Cardiac fibroblast (primary cell): Measurements from ENCODE around the gene SLC39A11.

Experiments
- DNase-seq, 2 donors: peaks; one replicate each; pipeline versions ENCODE4 v3.0.0 to v3.0.0-alpha.2; 2010; ENCODE audit warnings: low read depth in 2 of 2
- H3K4me3 ChIP-seq, 2 donors: replicated peaks in 1 of 2; 1 replicate in 1 of 2; 2 replicates in 1 of 2; pipeline ENCODE4 v1.5.1; 2011; ENCODE audit warnings: low read depth in 2 of 2, low read length in 2 of 2, mild to moderate bottlenecking in 2 of 2, moderate library complexity in 1 of 2
- CTCF ChIP-seq: IDR thresholded peaks from one replicate; pipeline ENCODE4 v1.5.1; 2011; ENCODE audit warnings: low read depth, mild to moderate bottlenecking, low read length, inconsistent platforms

SLC39A11 gene

GRCh38 chr17:72870367-72870985, 222.0 kb downstream of the SLC39A11 start:
- TF ChIP-seq CTCF, result no peak
- H3K4me3 ChIP-seq, result no peak overlapping the region
- no peak for DNase-seq

- no peak for TF ChIP-seq CTCF
- H3K4me3 ChIP-seq, result no peak overlapping the region
- no peak for DNase-seq
Observed at GRCh38 chr17:72869630-72870029, 222.9 kb downstream of the SLC39A11 start.

- no peak for TF ChIP-seq CTCF
- no peak for DNase-seq
- no peak overlapping the region for H3K4me3 ChIP-seq
Observed at GRCh38 chr17:72865954-72866353, 226.5 kb downstream of the SLC39A11 start.

- no peak for DNase-seq
- TF ChIP-seq CTCF, result no peak
- no peak overlapping the region for H3K4me3 ChIP-seq
Observed at GRCh38 chr17:72863526-72864211, 228.8 kb downstream of the SLC39A11 start.

- no peak for DNase-seq
- H3K4me3 ChIP-seq, result no peak overlapping the region
- no peak for TF ChIP-seq CTCF
Observed at GRCh38 chr17:72862276-72862999, 230.1 kb downstream of the SLC39A11 start.

- TF ChIP-seq CTCF, result no peak
- no peak for DNase-seq
- H3K4me3 ChIP-seq, result no peak overlapping the region
Observed at GRCh38 chr17:72861811-72862210, 230.7 kb downstream of the SLC39A11 start.
